ENCODE measurements around the gene CTSZ.
"Not testable (repeated sequence)": the region's sequence is repeated elsewhere in the genome, so short reads cannot be mapped to it uniquely, and the experiment has no call there.

Gene CTSZ

DNA sequence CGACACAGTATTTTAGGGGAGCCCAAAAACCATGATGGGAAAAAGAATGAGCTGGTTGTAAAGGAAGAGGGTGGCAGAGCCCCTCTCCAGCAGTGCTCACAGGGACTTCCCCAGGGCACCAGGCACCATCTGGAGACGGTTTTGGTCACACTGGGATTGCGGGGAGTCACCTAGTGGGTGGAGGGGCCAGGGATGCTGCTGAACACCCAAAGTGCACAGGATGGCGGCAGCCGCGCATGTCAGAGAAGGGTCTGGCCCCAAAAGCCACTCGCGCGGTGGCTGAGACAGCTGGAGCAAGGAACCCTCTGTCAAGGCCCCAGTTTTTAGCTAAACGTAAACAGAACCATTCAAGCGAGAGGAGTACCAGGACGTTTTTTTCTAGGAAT, 10.8 kb downstream of the CTSZ start:
- no peak for DNase-seq (ENCODE audit: low spot score)

DNA sequence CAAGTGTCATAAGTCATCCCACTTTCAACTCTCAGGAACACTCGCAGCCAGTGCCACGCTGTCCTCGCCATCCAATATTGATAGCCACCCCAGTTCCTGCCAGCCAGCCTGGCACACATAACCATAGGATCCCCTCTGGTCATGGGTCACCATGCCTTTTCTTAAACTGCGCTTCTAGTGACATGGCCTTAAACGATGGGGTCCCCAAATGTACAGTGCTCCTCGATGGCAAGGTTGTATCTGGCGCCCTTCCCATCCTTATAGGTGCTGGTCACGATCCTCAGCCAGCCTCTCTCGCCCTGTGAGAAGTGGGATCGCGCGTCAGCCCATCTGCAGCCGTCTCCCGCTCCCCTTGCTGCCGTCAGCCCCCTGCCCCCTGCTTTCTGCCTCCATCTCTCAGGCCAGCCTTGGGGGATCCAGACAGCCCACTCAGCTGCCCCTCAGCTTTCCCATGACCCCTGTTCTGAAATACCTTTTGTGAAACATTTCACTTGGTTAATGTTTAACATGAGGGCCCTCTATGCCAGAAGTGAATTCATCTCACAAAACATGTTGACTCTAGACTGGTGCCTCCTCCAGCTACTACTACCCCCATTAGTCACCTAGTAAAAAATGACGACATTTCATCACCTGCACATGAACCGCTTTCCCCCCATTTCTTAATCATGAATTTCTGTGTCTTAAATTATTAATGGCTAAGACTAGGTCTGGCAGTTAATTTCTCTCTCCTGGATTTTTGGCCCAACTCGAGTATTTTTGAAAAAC, 11.4 kb downstream of the CTSZ start:
- no peak for DNase-seq (ENCODE audit: low spot score)

DNA sequence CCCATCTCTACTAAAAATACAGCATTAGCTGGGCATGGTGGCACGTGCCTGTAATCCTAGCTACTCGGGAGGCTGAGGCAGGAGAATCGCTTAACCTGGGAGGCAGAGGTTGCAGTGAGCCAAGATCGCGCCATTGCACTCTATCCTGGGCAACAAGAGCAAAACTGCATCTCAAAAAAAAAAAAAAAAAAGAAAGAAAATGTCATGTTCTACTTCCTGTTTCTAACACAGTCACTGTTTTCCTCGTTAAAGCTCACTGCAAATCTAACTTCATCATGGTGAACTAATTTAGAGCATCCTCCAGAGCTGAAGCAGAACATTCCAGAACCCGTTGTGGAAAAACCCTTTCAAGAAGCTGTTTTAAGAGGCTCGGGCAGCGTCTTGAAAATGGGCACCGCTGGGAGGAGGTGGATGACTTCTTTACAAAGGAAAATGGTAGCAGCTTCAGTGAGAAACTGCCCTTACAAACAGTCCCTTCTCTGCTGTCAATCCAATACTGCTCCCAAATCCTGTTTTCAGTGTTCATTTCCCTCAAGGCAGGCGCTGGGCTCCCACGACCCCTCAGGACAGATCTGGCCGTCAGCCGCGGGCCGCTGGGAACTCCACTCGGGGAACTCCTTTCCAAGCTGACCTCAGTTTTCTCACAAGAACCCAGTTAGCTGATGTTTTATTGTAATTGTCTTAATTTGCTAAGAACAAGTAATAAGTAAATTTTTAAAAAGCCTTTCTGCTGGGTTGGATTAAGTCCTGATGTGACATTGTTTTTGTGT, 12.5 kb downstream of the CTSZ start:
- DNase-seq (ENCODE audit: low spot score), result no peak

DNA sequence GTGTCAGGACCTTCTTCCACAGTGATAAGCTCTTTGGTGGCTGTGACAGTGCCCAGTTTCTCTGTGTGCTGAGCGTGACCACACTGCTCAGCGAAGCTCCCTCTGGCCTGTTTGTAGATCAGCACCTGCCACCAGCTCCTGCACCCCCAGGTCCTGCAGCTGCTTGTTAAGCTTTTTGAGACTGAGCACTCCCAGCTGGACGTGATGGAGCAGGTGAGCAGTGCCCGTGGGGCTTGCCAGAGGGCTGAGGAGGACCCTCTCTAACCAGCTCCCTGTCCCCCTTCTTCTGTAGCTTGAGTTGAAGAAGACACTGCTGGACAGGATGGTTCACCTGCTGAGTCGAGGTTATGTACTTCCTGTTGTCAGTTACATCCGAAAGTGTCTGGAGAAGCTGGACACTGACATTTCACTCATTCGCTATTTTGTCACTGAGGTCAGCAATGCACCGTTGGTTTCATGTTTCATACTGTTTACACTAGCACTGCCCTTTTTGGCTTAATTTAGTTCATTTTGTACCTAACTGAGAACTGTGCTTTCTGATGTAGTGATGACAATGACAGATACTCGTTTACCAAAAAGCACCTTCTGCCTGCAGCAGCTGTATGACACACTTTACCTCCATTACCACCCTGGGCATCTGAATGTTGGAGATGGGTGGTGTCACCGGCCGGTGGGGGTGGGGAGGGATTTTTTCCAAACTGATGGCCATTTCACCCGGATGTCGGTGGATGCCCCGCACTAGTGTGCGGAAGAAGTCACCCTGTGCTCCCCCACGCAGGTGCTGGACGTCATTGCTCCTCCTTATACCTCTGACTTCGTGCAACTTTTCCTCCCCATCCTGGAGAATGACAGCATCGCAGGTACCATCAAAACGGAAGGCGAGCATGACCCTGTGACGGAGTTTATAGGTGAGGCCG, 13.5 kb downstream of the CTSZ start:
- DNase-seq (ENCODE audit: low spot score), result no peak

DNA sequence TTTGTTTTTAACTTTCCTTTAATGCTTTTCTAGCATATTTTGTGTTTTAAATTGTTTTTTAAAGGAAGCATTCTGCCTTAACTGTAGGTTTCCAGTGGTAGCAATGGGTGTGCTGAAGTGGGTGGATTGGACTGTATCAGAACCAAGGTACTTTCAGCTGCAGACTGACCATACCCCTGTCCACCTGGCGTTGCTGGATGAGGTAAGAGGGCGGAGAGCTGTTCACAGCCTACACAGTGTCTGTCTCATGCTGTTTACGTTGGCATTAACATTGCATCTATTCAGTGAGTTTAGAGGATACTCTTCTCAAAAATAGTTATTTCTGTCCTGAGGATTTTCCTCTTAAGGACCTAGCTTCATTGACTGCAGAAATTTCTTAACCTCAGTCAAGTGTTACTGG, 14.1 kb downstream of the CTSZ start:
- no peak for DNase-seq (ENCODE audit: low spot score)

DNA sequence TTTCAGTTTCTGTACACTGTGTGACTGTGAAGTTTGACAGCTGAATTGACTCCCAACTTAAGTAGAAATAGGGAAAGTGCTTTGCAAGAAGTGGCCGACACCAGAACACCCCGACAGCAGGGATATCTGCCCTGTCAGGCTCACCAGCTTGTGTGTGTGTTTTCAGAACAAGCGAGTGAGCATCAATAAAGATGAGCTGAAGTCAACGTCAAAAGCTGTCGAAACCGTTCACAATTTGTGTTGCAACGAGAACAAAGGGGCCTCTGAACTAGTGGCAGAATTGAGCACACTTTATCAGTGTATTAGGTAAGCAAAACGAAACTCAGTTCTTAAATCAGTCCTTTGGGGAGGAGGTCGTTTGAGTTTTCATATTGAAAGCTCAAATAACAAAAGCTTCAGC, 15.3 kb downstream of the CTSZ start:
- DNase-seq (ENCODE audit: low spot score), result no peak

DNA sequence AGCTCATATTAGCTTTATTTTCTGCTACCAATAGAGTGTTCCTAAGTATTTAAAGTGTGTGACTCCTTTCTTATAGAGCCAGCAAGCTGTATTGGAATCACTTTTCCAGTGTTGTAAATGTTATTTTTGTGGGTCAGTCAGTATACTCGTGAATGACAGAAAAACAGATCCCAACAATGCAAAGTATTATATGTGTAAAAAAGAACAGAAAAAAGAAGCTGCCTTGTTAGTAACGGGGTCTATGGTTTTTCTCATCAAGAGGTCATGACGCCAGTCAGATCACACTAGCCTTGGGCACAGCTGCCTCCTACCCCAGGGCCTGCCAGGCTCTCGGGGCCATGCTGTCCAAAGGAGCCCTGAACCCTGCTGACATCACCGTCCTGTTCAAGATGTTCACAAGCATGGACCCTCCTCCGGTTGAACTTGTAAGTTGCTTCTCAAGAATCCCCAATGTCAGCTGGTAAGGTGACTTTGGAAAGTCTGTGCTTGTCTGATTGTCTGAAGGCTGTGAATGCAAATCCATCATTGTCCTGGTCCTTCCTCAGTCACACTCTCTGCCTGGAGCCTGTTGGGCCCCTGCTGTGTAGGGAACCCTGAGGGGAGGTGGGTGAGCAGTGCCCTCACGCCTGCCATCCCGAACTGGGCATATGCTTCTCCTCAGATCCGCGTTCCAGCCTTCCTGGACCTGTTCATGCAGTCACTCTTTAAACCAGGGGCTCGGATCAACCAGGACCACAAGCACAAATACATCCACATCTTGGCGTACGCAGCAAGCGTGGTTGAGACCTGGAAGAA, 16.2 kb downstream of the CTSZ start:
- no peak for DNase-seq (ENCODE audit: low spot score)

DNA sequence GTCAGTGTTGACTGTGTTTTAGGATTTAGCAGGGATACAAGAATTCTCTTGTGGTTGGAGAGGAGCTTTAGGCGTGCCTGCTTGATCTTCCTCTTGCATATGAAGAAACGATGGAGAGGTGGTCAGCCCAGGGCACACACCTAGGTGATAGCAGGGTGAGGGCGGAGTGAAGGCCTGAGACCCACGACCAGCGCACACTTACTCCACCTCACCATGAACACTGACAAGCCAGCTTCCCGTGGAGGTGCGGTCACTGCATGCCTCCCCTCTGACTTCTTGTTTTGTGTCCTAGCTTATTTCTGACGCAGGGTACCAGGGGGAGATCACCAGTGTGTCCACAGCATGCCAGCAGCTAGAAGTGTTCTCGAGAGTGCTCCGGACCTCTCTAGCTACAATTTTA, 17.9 kb downstream of the CTSZ start:
- DNase-seq (ENCODE audit: low spot score), result no peak

DNA sequence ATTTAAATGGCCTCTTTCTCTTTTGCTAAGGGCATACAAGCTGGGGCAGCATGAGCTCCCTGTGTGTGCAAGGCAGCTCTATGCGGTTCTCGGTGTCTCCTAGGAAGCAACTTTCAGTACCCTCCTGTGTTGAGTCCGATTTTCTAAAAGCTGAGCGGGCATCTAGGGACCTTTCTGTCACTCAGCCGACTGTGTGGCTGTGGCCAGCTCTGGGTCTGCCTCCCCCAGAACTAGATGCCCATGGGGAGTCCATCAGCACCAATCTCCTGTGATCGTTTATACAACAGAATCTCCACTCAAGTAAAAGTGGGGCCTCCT, 18.5 kb downstream of the CTSZ start:
- DNase-seq (ENCODE audit: low spot score), result no peak

DNA sequence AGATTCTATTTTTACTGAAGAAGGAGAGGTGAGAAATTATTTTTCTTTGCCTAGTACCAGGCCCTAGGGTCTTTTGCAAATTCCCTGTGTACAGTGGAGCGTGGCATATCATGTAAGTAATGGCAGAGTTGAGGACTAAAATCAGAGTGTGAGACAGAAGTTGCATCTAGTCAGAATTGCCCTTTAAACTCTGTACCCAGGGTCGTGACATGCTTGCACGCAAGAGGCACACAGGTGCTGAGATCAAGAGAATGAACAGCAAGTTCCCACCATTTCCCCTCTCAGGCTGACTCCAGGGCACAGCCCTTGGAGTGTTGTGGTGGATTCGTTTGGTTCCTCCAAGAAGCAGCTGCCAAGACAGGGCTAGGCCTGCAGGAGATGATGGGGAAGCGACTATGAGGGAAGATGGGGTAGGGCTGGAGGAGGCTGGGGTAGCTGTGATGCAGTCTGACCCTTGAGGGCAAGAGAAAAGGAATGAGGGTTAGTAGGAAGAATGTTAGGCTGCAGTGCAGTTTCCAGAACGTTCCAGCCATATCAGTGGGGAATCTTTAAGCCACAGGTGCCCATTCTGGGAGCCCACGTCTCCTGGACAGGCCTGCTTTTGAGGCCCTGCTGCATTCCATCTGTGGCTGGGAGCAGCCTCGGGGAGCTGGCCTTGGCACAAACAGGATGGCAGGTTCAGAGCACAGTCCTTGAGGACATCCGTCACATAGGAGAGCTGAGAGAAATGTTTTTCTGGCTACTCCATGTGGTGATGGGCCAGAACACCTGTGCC, 19.1 kb downstream of the CTSZ start:
- no peak for DNase-seq (ENCODE audit: low spot score)

DNA sequence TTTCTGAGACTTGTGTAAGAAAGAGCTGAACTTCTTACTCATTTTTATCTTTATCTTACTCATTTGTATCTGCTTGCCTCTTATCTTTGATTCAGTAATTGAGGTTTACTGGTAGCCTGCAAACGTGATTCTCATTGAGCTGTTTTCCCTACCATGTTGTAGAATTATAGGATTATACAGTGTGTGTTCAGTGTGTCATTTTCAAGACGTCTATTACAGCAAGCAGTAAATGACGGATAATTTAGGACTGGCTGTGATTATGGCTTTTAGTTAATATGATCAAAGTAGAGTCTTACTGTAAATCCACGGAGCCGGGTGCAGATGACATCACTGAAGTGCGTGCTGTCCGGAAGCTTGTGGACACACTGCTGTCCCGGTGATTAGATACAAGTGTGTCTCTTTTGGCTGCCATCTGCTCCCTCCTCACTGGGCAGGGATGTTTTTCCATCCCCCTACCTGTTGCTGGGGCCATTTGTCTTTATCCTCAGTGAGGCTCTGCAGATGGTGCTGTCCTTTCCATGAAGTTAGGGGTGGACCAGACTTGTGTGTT, 20.0 kb downstream of the CTSZ start:
- DNase-seq (ENCODE audit: low spot score), result peak; percentile 78

DNA sequence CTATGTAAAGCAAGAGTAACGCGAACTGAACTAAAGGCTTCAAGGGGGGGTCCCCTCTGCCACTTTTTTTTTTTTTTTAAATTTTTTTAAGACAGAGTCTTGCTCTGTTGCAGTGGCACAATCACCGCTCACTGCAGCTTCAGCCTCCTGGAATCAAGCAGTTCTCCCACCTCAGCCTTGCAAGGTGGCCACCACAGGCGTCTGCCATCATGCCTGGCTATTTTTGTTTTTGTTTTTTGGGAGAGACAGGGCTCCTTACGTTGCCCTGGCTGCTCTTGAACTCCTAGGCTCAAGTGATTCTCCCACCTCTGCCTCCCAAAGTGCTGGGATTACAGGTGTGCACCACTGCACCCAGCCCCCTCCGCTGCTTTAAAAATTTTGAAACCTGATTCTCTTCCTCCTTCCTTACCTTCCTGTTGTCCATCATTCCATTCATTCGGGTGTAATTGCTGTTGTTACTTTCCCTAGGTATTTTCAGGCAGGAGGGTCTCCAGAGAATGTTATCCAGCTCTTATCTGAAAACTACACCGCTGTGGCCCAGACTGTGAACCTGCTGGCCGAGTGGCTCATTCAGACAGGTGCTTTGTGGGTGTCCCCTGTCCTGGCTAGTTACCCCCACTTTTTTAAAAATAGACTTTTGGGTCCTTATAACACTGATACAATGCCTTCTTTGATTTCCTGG, 20.6 kb downstream of the CTSZ start:
- no peak for DNase-seq (ENCODE audit: low spot score)

DNA sequence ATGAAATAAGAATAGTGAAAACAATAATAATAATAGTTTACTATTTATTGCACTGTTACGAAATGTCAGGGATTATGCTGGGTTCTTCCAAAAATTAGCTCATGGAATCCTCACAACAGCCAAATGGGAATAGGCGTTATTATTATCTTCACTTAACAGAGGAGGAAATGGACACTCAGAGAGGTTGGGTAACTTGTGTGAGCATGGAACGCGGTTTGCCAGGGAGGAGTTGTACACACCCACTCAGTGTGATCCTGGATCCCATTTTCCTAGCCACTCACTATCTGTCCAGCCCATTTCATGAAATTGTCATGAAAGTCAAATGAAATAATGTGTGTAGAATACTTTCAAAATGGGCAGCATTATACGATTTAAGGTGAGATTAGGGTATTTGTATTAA, 21.4 kb downstream of the CTSZ start:
- DNase-seq (ENCODE audit: low spot score), result no peak

DNA sequence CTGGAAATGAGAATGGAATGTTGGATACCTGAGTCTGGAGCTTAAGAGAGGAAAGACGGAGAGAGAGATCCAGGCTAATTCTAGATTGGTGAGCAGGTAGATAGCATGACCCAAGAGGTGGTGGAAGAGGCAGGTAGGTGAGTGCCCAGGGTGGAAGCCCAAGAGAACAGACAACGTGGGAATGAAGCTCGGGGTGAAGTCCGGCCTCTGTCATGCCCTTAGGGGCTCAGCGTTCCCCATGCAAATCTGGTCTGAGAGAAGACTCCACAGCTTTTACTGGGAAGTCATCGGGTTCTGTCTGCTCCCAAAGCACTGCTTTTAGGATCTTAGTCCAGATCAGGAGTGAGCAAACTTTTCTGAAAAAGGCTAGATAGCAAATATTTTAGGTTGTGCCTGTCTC, 22.4 kb downstream of the CTSZ start:
- no peak for DNase-seq (ENCODE audit: low spot score)

DNA sequence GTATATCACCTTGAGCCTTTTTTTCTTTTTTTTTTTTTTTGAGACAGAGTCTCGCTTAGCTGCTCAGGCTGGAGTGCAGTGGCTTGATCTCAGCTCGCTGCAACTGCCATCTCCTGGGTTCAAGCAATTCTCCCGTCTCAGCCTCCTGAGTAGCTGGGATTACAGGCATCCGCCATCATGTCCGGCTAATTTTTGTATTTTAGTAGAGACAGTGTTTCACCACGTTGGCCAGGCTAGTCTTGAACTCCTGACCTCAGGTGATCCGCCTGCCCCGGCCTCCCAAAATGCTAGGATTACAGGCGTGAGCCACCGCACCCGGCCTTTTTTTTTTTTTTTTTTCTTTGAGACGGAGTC, 24.0 kb downstream of the CTSZ start:
- not testable (repeated sequence) for DNase-seq (ENCODE audit: low spot score)

DNA sequence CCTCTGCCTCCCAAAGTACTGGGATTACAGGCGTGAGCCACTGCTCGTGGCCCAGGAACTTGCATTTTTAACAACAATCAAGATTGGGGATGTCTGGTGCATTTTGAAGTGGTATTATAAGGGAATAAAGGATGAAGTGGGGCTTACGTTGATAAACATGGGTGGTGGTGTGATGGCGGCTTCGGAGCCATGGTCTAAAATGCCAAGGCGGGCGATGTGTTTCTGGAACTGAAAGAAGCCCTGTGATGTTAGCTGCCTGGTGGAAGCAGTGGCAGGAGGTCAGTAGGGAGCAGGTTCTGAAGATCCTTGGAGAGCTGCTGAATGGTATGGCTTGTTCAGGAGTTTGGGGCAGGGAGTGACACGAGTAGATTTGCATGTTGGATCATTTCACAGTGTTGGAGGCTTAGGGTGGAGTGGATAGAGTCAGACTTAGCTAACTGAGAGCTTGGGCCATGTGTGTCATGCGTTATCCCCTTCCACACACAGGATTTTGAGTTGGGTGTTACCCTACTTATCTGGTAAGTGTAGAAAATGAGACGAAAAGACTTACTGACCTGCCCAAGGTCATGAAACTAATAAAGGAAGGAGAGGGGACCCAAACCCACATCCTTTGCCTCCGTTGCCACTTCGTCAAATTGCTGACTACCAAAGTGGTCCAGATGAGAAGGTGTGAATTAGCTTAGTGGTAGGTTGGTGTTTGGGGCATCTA, 24.5 kb downstream of the CTSZ start:
- DNase-seq (ENCODE audit: low spot score), result no peak

DNA sequence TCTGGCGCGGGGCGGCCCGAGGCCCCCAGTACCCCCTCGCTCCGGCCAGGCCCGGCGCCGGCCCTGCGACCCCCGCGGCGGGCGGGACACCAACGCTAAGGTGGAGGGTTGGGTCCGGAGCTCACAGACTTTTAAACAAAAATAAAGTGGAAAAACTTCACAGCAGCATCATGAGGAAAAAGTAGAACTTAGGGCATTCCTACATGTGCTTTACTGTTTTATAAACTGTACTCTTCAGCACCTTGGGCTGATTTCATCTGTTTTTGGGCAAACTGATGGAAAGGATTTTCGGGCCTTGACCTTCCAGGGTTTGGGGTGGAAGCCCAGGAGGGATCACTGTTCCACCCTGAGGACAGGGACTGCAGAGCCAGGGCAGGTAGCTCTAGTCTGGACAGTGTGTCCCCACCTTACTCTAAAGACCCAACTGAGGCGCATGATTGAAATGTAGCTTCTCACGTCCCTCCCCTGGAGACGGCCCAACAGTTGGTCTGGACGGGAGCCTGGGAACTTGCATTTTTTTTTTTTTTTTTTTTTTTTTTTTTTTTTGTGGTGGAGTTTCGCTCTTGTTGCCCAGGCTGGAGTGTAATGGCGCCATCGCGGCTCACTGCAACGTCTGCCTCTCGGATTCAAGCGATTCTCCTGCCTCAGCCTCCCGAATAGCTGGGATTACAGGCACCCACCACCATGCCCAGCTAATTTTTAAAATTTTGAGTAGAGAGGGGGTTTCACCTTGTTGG, 25.3 kb downstream of the CTSZ start:
- DNase-seq (ENCODE audit: low spot score), result no peak

DNA sequence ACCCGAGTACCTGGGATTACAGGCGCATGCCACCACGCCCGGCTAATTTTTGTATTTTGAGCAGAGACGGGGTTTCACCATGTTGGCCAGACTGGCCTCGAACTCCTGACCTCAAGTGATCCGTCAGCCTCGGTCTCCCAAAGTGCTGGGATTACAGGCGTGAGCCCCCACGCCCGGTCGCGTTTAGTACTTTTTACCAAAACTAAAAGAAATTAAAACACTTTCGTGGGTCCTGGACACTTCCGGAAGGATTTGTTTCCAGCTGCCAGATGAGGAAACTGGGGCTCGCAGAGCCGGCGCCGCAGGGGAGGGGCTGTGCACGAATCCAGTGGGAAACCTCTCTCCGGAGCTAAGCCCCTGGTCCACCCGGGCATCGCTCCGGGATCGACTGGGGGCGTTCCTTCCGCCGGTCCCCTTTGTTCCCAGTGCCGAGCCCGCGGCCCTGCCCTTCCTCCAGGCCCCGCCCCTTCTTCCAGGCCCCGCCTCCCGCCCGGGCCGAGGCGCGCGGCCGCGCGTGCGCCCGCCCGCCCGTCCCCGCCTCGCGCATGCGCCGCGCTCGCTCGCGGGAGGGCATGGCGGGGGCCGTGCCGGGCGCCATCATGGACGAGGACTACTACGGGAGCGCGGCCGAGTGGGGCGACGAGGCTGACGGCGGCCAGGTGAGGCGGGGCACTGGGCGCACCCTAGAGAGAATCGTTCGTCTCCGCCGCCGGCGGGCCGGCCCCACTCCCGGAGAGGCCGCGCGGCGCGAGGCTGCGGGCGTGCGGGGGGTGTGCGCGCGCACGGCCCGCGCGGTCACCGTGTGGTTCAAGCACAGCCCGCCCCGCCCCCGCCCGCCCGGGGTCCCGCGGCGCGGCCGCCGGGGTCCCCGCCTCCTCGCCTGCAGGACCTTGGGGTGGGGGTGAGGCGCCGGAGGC, 26.1 kb downstream of the CTSZ start, which contains the start of gene NELFCD:
NELFCD (plus strand) TSS at position 546 of the 917 bp plus-strand sequence; CDS start at position 600, 54 bp downstream.
- DNase-seq (ENCODE audit: low spot score), result peak; percentile 100
